Effector memory CD4-positive, alpha-beta T cell (primary cell): ENCODE data around the gene ANK2.

ENCODE experiments used
- DNase-seq, 3 donors: peaks; one replicate each; pipeline ENCODE4 v3.0.0-alpha.2; 2020
- H3K27ac ChIP-seq: 2 replicates; pipeline ENCODE4 v1.7.0; 2013; ENCODE audit warnings: mild to moderate bottlenecking, low read length, moderate library complexity; ENCODE audit not compliant: insufficient read depth, poor library complexity, severe bottlenecking
- H3K27me3 ChIP-seq: replicated peaks from 2 replicates; pipeline ENCODE4 v1.7.0; 2013; ENCODE audit warnings: mild to moderate bottlenecking, low read length; ENCODE audit not compliant: insufficient read depth, control insufficient read depth, poor library complexity, severe bottlenecking
- H3K36me3 ChIP-seq: 2 replicates; pipeline ENCODE4 v1.7.0; 2013; ENCODE audit warnings: mild to moderate bottlenecking, low read length, moderate library complexity; ENCODE audit not compliant: control insufficient read depth, insufficient read depth
- H3K4me1 ChIP-seq: 2 replicates; pipeline ENCODE4 v1.7.0; 2013; ENCODE audit warnings: low read length, mild to moderate bottlenecking; ENCODE audit not compliant: control insufficient read depth, insufficient read depth, poor library complexity, severe bottlenecking
- H3K4me3 ChIP-seq: 2 replicates; pipeline ENCODE4 v1.7.0; 2013; ENCODE audit warnings: low read length, low read depth, mild to moderate bottlenecking; ENCODE audit not compliant: insufficient read depth, poor library complexity, severe bottlenecking
- H3K9me3 ChIP-seq: 2 replicates; pipeline ENCODE4 v1.7.0; 2013; ENCODE audit warnings: mild to moderate bottlenecking, low read length, moderate library complexity; ENCODE audit not compliant: control insufficient read depth

Gene ANK2

DNA sequence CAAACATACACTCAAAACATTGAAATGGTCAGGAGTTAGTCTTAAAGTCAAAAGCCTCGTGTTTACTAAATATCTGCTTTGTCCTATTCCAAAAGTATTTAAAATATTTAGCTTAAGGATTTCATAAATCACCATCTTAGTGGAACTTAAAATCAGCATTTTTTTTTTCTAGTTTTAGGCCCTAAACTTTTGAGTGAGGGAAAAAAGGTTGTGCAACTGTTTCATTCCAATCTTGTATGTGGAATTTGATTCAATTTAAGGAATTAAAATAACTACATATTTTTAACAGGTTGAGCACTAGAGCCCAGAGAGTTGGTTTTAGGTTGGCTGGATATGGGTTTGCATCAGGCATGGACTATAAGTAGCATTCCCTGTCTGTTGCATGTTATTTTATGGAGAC, 35.7 kb upstream of the ANK2 start:
- Histone ChIP-seq H3K27ac (no peak overlapping the region), H3K4me1 (no peaks in the 10 kb centered on the region), H3K27me3 (no peaks in the 10 kb centered on the region), H3K36me3 (no peaks in the 10 kb centered on the region), H3K9me3 (no peaks in the 10 kb centered on the region), H3K4me3 (no peak overlapping the region)
- no peak for DNase-seq

DNA sequence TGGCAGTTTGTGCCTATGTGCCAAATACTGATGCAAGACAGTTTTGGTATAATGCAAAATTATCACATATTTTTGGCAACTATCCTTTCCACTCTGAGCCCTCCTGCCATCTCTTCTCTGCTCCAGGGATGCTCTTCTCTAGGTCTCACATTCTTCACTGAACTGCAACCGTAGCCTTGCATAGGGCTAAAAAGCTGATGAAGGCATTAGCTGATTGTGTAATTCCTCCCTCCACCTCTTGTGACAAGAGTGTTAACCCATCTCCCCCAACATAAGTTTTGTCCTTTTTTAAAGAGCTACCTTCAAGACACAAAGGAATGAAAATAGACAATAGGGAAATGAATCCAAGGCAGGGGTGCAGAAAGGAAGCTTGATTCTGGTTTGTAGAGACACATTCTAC, 33.1 kb upstream of the ANK2 start:
- H3K4me3 ChIP-seq = no peak overlapping the region
- no peaks in the 10 kb centered on the region for H3K4me1 ChIP-seq
- no peak for DNase-seq
- no peak overlapping the region for H3K27ac ChIP-seq
- no peaks in the 10 kb centered on the region for H3K36me3 ChIP-seq
- no peaks in the 10 kb centered on the region for H3K9me3 ChIP-seq
- H3K27me3 ChIP-seq = no peaks in the 10 kb centered on the region

DNA sequence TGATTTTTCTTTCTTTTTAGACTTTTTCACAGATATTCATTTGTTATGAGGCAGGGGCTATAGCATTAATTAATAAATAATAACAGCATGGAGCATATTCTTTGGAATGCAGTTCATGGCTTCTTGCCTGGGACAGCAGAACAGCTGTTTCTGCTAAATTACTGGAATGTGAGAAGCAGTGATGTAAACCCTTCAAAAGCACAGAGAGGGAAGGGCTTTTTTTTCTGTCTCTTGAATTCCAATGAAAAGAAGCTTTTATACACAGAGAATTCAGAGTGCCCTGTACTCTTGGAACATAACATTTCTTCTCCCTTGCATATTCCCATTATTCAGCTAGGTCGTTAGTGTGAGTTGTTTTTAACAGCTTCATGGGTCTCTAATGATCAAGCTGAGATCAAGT, 28.5 kb upstream of the ANK2 start:
- DNase-seq = no peak
- Histone ChIP-seq H3K27ac (no peak overlapping the region), H3K4me1 (no peaks in the 10 kb centered on the region), H3K9me3 (no peaks in the 10 kb centered on the region), H3K36me3 (no peaks in the 10 kb centered on the region), H3K4me3 (no peak overlapping the region), H3K27me3 (no peaks in the 10 kb centered on the region)

DNA sequence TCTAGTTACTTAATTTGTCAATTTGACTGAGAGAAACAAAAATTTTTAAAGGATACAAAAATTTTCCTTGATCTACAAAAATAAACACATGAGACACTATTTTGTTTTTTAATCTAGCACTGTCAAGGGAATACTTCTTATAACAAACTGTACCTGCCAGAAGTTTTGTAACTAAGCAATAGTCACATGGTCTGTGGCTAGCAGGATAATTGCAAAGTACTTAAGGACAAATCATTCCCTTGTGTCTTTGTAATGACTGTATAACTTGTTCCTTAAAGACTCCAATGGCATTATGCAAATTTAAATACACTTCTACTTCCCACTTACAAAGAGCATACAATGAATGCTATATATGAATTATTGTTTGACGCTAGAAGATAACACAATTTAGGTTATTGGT, 25.1 kb upstream of the ANK2 start:
- Histone ChIP-seq H3K4me1 (no peaks in the 10 kb centered on the region), H3K27ac (no peak overlapping the region), H3K4me3 (no peak overlapping the region), H3K9me3 (no peaks in the 10 kb centered on the region), H3K27me3 (no peaks in the 10 kb centered on the region), H3K36me3 (no peaks in the 10 kb centered on the region)
- no peak for DNase-seq

DNA sequence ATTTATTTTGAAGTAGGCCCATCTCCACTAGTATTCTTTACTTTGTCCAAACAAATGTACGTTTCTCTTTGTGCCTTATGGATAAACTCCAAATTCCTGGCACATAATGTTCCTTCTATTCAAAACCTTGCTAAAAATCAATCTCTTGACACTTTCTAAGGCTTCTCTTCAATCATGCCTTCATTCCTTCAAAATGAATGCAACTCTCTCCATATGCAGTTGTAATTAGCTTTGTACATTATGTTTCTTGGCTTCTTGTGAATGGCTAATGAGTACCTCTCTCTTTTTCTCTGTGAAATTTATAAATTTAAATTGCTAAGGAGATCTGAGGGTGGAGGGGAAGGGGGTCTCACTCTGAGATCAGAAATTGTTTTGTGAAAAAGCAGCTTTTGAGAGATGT, 24.0 kb upstream of the ANK2 start:
- Histone ChIP-seq H3K9me3 (no peaks in the 10 kb centered on the region), H3K27me3 (no peaks in the 10 kb centered on the region)

GRCh38 chr4:113026556-113026955, 22.9 kb upstream of the ANK2 start:
- Histone ChIP-seq H3K9me3 (no peaks in the 10 kb centered on the region), H3K36me3 (no peaks in the 10 kb centered on the region), H3K27ac (no peak overlapping the region), H3K4me1 (no peaks in the 10 kb centered on the region), H3K4me3 (no peak overlapping the region), H3K27me3 (no peaks in the 10 kb centered on the region)
- DNase-seq = no peak

More for the DNA sequence above, 24.0 kb upstream of the ANK2 start:
- Histone ChIP-seq H3K4me1 (no peaks in the 10 kb centered on the region), H3K4me3 (no peak overlapping the region), H3K27ac (no peak overlapping the region), H3K36me3 (no peaks in the 10 kb centered on the region)
- no peak for DNase-seq

DNA sequence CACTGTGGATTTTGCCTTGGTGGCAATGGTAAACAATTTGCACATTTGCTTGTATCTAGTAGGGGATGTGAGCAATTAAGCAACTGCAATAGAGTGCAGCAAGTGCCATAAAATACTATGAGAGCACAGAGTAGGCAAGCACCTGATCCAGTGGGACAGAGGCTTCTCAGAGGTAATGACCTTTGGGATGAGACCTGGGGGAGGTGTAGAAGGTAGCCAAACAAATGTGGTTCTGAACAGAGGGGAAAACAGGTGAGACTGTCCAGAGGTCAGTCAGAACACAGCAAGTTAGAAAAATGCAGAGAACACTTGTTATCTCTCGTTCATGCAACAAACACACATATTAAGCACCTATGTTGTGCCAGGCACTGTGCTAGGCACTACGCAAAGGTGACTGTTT, 21.4 kb upstream of the ANK2 start:
- no peak overlapping the region for H3K4me3 ChIP-seq
- H3K36me3 ChIP-seq = no peaks in the 10 kb centered on the region
- no peaks in the 10 kb centered on the region for H3K4me1 ChIP-seq
- H3K9me3 ChIP-seq = no peaks in the 10 kb centered on the region
- no peaks in the 10 kb centered on the region for H3K27me3 ChIP-seq
- no peak overlapping the region for H3K27ac ChIP-seq
- no peak for DNase-seq

DNA sequence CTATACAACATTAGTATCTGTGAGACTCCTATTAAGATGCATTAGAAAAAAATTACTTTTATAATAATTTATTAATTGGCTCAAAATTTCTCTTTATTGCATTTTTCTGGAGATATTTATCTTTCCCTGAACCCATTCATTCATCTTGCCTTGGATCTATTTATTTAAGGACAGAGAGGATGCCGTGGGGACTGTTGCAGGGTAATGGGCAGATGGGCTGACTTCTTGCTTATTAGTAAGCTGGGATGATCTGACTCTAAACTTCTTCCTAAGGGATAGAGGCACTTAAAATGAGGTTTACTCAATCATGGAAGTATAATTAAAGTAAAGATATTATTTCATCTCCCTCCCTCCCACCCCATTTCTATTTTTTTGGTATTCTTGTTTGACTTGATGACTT, 18.2 kb upstream of the ANK2 start:
- DNase-seq = no peak
- H3K27me3 ChIP-seq = no peaks in the 10 kb centered on the region
- H3K4me1 ChIP-seq = no peaks in the 10 kb centered on the region
- no peak overlapping the region for H3K4me3 ChIP-seq
- H3K27ac ChIP-seq = no peak overlapping the region
- no peaks in the 10 kb centered on the region for H3K9me3 ChIP-seq
- no peaks in the 10 kb centered on the region for H3K36me3 ChIP-seq

DNA sequence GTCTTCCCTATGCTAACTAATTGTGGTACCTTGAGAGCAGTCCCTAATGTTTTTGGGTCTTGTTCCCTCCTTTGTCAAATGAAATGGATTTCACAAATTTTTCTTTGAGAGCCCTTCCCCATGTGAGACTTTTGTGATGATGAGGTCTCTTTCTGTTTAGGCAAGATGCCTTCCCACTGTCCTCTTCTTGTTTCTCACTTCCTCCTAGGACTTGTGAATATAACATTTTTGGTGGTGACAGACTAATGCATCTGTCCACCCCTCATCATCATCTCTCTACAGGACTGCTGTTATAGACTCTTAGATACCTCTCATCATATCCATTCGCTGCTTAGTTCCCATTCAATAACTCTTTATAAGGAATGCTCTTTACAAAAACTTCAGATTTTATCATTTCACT, 8.7 kb upstream of the ANK2 start:
- DNase-seq = no peak
- Histone ChIP-seq H3K27me3 (no peaks in the 10 kb centered on the region), H3K36me3 (no peaks in the 10 kb centered on the region), H3K9me3 (no peaks in the 10 kb centered on the region), H3K4me1 (no peaks in the 10 kb centered on the region), H3K27ac (no peak overlapping the region), H3K4me3 (no peak overlapping the region)

GRCh38 chr4:113042502-113042901, 7.0 kb upstream of the ANK2 start:
- Histone ChIP-seq H3K4me1 (no peaks in the 10 kb centered on the region), H3K9me3 (no peaks in the 10 kb centered on the region), H3K27me3 (no peaks in the 10 kb centered on the region), H3K27ac (no peak overlapping the region), H3K36me3 (no peaks in the 10 kb centered on the region), H3K4me3 (no peak overlapping the region)
- DNase-seq = no peak

GRCh38 chr4:113043591-113043990, 5.9 kb upstream of the ANK2 start:
- Histone ChIP-seq H3K27ac (no peak overlapping the region), H3K36me3 (no peaks in the 10 kb centered on the region), H3K4me1 (no peaks in the 10 kb centered on the region), H3K4me3 (no peak overlapping the region), H3K9me3 (no peaks in the 10 kb centered on the region), H3K27me3 (no peaks in the 10 kb centered on the region)
- no peak for DNase-seq
